ENCODE data around the gene H1-8. TPM values are rescaled to one million over a fixed set of nuclear protein-coding genes. Genes with fewer than 3 reads are reported as not detected.

Gene H1-8
- total RNA-seq, 4 donors from 2014 or later: not detected

DNA sequence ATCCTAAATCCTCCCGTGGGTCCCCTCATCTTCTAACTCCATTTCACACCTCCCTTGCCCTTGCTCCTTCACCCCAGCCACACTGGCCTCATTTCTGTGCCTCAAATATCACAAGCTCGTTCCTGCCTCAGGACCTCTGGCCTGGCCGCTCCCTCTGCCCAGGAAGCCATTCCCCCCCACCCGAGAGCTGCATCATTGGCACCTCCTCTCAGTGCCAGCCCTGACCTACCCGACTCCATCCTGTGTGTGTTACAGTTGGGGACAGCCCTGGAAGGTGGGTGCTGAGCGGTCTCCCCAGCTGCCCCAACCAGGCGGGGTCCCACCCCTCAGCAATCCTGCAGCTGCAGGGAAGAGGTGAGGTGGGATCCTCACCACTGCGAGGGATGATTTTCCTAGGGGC lies 49.0 kb downstream of the H1-8 start:
- Histone ChIP-seq H3K27me3 (no peaks in the 10 kb centered on the region), H3K4me3 (peak overlapping the region; percentile 29), H3K4me1 (peaks cover 82% of the 10 kb centered on the region), H3K36me3 (no peaks in the 10 kb centered on the region), H3K27ac (peak overlapping the region; percentile 91), H3K9me3 (no peaks in the 10 kb centered on the region)
- no peak for TF ChIP-seq POLR2AphosphoS5 (IDR thresholded peaks at IDR 0.05)
- TF ChIP-seq, protein P1, sequence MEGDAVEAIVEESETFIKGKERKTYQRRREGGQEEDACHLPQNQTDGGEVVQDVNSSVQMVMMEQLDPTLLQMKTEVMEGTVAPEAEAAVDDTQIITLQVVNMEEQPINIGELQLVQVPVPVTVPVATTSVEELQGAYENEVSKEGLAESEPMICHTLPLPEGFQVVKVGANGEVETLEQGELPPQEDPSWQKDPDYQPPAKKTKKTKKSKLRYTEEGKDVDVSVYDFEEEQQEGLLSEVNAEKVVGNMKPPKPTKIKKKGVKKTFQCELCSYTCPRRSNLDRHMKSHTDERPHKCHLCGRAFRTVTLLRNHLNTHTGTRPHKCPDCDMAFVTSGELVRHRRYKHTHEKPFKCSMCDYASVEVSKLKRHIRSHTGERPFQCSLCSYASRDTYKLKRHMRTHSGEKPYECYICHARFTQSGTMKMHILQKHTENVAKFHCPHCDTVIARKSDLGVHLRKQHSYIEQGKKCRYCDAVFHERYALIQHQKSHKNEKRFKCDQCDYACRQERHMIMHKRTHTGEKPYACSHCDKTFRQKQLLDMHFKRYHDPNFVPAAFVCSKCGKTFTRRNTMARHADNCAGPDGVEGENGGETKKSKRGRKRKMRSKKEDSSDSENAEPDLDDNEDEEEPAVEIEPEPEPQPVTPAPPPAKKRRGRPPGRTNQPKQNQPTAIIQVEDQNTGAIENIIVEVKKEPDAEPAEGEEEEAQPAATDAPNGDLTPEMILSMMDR (IDR thresholded peaks at IDR 0.05): no peak
- no peak for TF ChIP-seq POLR2A (IDR thresholded peaks at IDR 0.05)
- TF ChIP-seq EP300 (IDR thresholded peaks at IDR 0.05): no peak
- 68% methylated on average over 8 of the region's 8 CpGs for WGBS
- DNase-seq (ENCODE audit: low spot score in 2 of 2): no peak

DNA sequence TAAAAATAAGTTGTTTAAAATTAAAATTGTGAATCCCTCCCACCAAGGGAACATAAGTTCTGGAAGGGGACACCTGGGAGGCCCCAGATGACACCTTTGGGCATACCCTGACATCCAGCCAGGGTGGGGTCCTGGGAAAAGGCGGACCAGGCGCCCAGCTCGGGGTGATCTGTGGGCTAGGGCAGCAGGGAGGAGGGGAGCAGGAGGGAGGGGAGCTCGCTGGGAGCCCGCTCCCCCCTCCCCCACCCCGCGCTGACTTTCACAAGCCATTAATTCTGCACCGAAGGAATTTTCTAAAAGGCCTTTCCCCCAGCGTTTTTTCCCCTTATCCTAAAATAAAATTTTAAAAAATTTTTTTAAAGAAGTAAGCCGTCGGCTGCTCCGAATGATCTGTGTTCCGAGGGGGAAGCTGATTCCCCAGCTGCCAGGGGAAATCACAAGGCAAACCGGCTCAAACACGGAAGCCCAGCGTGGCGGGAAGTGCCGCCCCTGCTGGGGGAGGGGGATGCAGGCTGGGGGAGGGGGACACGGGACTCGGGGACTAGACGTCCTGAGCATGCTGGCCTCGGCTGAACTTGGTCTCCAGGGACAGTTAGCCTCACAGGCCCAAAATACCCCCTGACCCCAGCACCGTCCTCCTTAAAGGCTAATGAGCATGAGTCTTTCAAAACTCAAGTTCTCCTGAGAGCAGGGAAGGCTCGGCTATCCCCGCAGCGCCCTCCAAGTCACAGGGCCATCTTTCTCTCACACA lies 49.6 kb downstream of the H1-8 start:
- H3K4me3 ChIP-seq: peak overlapping the region; percentile 29
- no peaks in the 10 kb centered on the region for H3K36me3 ChIP-seq
- no peaks in the 10 kb centered on the region for H3K27me3 ChIP-seq
- H3K4me1 ChIP-seq: peaks cover 82% of the 10 kb centered on the region
- peak in 1 of 2 donors; percentile 88 for DNase-seq (ENCODE audit: low spot score in 2 of 2)
- no peak for TF ChIP-seq EP300 (IDR thresholded peaks at IDR 0.05)
- TF ChIP-seq POLR2AphosphoS5 (IDR thresholded peaks at IDR 0.05): peak in 1 of 3 donors; percentile 9
- TF ChIP-seq POLR2A (IDR thresholded peaks at IDR 0.05): no peak
- H3K27ac ChIP-seq: peak overlapping the region; percentile 91
- H3K9me3 ChIP-seq: no peaks in the 10 kb centered on the region
- 39% methylated on average over 23 of the region's 26 CpGs for WGBS

DNA sequence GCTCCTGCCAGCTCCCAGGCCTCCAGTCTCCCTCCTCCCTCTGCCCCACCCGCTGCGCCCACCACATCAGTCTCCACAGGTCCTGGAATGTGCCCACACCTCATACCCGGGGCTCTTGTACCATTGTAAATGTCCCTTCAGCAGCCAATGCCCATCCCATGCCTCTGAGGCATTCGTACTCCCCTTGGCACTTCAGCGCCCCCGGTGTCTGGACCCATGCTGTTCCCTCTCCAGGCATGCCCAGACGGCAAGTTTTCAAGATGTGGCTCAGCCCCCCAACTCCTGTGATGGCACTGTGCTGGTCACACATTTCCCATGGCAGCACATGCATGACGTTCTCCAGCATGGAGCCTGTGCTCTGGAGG lies 50.2 kb downstream of the H1-8 start:
- peak overlapping the region; percentile 29 for H3K4me3 ChIP-seq

DNA sequence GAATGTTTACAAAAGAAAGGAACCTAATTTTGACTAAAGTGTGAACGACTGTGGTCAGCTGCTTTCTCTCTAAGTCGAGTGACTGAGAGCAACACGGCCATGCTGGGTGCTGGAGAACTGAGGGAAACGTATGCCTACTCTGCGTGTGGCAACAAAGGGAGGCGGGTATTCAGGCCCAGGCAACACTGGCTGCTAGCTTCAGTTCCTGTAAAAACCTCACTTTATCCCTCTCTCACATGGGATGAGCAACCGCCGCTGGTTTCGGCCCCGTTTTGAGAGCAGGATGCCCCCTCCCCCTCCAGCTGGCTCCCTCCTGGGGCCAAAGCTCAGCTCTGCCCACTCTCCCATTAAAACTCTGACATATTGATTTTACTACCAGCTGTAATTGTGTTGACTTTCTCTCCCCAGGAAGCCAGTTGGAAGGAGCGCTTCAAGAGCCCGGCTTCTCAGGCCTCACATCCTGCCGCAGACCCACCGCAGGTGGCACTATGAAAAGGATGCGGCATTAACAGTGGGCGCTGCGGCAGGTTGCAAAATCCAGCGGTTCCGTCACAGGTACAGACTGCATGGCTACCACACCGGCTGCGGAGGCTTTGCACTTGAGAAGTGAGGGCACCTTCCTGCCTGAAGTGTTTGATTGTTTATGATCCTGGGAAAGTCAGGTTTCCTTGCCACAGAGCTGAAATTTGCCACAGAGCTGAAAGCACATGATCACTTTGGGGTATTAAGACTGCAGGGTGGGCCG lies 50.8 kb downstream of the H1-8 start:
- H3K36me3 ChIP-seq: no peaks in the 10 kb centered on the region
- TF ChIP-seq POLR2AphosphoS5 (IDR thresholded peaks at IDR 0.05): no peak
- H3K9me3 ChIP-seq: no peaks in the 10 kb centered on the region
- 62% methylated on average over 17 of the region's 22 CpGs for WGBS
- H3K4me1 ChIP-seq: peaks cover 89% of the 10 kb centered on the region
- H3K27me3 ChIP-seq: no peaks in the 10 kb centered on the region
- no peak for DNase-seq (ENCODE audit: low spot score in 2 of 2)
- peak overlapping the region; percentile 29 for H3K4me3 ChIP-seq
- H3K27ac ChIP-seq: peak overlapping the region; percentile 91

More for the DNA sequence above, 50.2 kb downstream of the H1-8 start:
- H3K9me3 ChIP-seq: no peaks in the 10 kb centered on the region
- no peaks in the 10 kb centered on the region for H3K36me3 ChIP-seq
- no peak for DNase-seq (ENCODE audit: low spot score in 2 of 2)
- WGBS: 63% methylated on average over 8 of the region's 8 CpGs
- H3K27ac ChIP-seq: peak overlapping the region; percentile 91
- TF ChIP-seq POLR2A (IDR thresholded peaks at IDR 0.05): no peak
- no peak for TF ChIP-seq EP300 (IDR thresholded peaks at IDR 0.05)
- TF ChIP-seq, protein P1 (IDR thresholded peaks at IDR 0.05): no peak
- TF ChIP-seq POLR2AphosphoS5 (IDR thresholded peaks at IDR 0.05): no peak
- H3K4me1 ChIP-seq: peaks cover 83% of the 10 kb centered on the region
- H3K27me3 ChIP-seq: no peaks in the 10 kb centered on the region

DNA sequence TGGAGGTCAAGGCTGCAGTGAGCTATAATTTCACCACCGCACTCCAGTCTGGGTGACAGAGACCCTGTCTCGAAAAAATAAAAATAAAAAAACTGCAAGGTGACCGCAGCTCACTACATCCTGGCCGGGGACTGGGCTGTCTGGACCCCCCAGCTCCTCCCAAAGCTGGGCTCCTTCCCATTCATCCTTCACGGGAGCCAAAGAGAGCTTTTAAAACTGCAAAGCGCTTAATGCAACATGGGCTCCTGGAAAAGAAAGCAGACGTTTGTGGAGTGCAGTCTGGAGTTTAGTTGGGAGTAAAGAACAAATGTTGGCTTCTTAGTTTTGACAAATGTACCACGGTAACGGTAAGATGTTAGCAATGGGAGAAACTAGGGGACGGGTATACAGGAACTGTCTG lies 51.4 kb downstream of the H1-8 start:
- Histone ChIP-seq H3K4me3 (no peak overlapping the region), H3K36me3 (no peaks in the 10 kb centered on the region), H3K27me3 (no peaks in the 10 kb centered on the region), H3K9me3 (no peaks in the 10 kb centered on the region), H3K27ac (peak overlapping the region; percentile 91), H3K4me1 (peaks cover 88% of the 10 kb centered on the region)
- WGBS: 59% methylated on average over 10 of the region's 10 CpGs
- no peak for DNase-seq (ENCODE audit: low spot score in 2 of 2)
- TF ChIP-seq, protein P1 (IDR thresholded peaks at IDR 0.05): no peak
- TF ChIP-seq POLR2A (IDR thresholded peaks at IDR 0.05) (no peak), EP300 (IDR thresholded peaks at IDR 0.05) (no peak), POLR2AphosphoS5 (IDR thresholded peaks at IDR 0.05) (no peak)

DNA sequence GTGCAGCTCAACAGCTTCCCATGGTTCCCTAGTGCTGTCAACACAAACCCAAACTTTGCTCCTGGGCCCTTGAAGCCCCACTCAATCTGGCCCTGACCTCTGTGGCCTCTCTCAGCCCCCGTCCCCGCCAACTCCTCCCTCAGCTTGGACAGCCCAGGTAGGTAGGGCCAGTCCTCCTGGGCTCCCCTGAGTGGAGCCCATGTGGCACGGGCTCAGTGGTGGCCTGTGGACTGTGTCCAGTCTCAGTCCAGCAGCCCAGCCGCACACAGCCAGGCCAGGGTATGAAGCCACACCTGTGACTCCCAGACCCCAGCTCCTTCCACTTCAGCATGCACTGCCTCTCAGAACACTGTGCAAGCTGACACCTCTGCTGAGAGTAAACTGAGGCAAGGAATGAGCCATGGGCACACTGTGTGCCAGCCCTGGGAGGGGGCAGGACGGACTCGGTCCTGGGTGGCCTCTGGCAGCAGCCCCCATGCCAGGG lies 52.0 kb downstream of the H1-8 start:
- no peaks in the 10 kb centered on the region for H3K27me3 ChIP-seq
- H3K4me3 ChIP-seq: no peak overlapping the region
- WGBS: 72% methylated on average over 2 of the region's 6 CpGs
- H3K4me1 ChIP-seq: peaks cover 88% of the 10 kb centered on the region
- no peaks in the 10 kb centered on the region for H3K36me3 ChIP-seq
- TF ChIP-seq POLR2A (IDR thresholded peaks at IDR 0.05) (no peak), EP300 (IDR thresholded peaks at IDR 0.05) (no peak), POLR2AphosphoS5 (IDR thresholded peaks at IDR 0.05) (no peak)
- TF ChIP-seq, protein P1 (IDR thresholded peaks at IDR 0.05): no peak
- H3K27ac ChIP-seq: peak overlapping the region; percentile 91
- H3K9me3 ChIP-seq: no peaks in the 10 kb centered on the region
- DNase-seq (ENCODE audit: low spot score in 2 of 2): no peak
